Measurements from ENCODE around the gene OR1M1. TPM values are rescaled to one million over a fixed set of nuclear protein-coding genes. Genes with fewer than 3 reads are reported as not detected.

The OR1M1 gene, protein sequence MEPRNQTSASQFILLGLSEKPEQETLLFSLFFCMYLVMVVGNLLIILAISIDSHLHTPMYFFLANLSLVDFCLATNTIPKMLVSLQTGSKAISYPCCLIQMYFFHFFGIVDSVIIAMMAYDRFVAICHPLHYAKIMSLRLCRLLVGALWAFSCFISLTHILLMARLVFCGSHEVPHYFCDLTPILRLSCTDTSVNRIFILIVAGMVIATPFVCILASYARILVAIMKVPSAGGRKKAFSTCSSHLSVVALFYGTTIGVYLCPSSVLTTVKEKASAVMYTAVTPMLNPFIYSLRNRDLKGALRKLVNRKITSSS
- not detected in 5 replicates for total RNA-seq (2022; extraction: Qiagen RNA extraction; ENCODE audit: low read depth)

DNA sequence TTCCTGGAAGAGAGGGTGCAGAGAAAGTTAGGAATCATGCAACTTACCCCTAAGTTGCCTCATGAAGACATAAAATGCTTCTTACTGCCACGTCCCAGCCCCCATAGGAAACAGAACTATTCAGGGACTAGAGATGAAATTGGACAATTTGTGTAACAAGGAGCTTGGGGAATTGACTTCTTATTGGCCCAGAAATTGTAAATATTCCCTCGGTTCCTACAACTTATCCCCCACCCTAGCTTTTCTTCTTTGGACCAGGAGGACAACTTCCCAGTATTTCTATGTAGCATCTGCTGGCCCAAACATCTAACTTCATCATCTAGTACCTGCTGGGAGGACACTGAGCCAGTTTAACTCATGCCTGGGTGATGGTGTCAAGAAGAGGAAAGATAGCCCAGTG, at the start of gene OR1M1:
Gene OR1M1 (plus strand): TSS at position 301 of the 400 bp plus-strand sequence. CDS start 6,184 bp downstream, outside the sequence.

DNA sequence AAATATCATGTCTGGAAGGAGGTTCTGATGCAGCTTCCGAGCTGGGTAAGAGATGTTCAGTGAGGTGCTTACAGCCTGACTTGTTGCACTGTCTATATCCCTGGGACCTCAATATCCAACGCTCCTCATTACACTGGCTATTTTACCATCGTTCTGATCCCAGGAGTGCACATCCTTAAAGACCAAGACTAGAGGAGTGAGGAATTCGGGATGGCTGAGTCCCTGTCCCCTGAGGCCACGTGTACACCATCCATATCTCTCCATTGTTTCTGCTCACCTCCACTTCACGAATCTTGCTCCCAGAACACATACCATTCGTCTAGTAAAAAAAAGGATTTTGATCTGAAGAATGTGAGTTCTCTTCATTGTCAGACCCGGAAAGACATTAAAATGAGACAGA, 20.5 kb downstream of the OR1M1 start, which contains the start of gene OR7G2:
Gene OR7G2 (minus strand): TSS at position 101 of the 400 bp plus-strand sequence. CDS start 4,232 bp downstream, outside the sequence.

DNA sequence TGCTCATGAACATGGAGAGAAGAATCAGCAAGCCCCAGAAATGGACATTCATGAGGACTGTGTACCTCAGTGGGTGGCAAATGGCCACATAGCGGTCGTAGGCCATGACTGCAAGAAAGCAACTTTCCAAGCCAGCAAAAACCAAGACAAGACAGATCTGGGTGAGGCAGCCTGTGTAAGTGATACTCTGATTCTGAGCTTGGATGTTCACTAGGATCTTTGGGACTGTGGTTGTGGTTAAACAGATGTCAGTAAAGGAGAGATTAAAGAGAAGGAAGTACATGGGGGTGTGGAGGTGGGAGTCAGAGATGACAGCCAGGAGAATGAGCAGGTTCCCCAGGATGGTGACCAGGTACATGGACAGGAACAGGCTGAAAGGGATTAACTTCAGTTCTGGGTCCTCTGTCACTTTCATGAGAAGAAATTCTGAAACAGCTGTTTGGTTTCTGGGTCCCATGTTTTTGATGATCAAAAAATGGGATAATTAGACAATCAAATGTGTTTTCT, 28.5 kb downstream of the OR1M1 start, which contains the start of gene OR7G1:
Gene OR7G1 (minus strand): TSS at position 457 of the 507 bp plus-strand sequence. CDS start 0 bp downstream, at position 457.

DNA sequence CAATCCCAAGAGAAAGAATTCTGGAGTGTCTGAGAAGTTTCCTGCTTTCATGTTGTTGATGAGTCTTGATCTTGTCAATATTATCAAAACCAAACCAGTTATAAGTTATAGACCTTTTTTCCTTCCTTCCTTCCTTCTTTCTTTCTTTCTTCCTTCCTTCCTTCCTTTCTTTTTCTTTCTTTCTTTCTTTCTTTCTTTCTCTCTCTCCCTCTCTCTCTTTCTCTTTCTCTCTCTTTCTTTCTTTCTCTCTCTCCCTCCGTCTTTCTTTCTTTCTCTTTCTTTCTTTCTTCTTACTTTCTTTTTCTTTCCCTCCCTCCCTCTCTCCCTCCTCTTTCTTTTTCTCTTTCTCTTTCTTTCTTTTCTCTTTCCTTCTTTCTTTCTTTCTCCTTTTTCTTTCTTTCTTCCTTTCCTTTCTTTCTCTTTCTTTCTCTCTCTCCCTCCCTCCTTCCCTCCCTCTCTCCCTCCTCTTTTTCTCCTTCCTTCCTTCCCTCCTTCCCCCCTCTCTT, 40.1 kb downstream of the OR1M1 start, which contains the start of gene OR7G3:
Gene OR7G3 (minus strand): TSS at position 51 of the 506 bp plus-strand sequence. CDS start 0 bp downstream, at position 51.

DNA sequence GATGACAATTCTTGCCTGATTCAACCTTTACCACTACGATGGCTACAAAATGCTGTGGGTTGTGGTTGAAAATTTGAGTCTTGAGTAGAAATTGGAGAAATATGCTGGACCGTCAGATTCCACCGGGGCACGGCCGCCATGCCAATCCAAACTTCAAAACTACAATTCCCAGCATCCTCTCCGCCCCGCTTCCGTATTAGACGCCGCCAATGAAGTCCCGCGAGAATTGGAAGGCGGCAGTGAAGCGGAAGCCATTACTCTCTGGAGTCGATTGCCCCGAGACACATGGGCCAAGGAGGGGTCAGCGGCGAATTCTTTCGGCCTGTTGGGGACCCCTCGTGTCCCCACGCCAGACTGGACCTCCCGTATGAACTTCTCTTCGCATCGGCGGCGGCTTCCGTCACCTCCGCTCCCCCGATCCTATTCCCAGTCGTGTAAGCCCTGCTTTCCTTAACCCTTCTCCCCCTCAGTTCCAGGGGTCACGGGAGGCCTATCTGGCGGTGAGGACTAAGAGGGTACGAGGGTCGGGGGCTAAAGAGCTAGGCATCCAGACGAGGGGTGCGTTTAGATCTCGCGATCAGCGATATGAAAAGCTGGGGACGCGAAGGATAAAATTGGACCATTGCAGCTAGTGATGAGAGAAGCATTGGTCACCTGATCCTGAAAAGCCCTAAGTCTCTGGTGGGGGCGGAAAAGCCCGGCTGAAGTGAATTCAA, 53.5 kb downstream of the OR1M1 start, which contains the start of gene ZNF317:
Gene ZNF317 (plus strand): TSS at position 239 of the 716 bp plus-strand sequence. CDS start 15,620 bp downstream, outside the sequence.

Other genes starting within 250 kb of the OR1M1 start
- 0.02 to 0.08 TPM (median 0.03 TPM) in 5 replicates for gene MUC16, start 76.7 kb upstream of the OR1M1 start, total RNA-seq (2022; extraction: Qiagen RNA extraction; ENCODE audit: low read depth)
- gene OR7G2, start 20.4 kb downstream of the OR1M1 start, total RNA-seq (2022; extraction: Qiagen RNA extraction; ENCODE audit: low read depth), result not detected in 5 replicates
- not detected in 5 replicates for gene OR7G1, start 28.7 kb downstream of the OR1M1 start, total RNA-seq (2022; extraction: Qiagen RNA extraction; ENCODE audit: low read depth)
- not detected in 5 replicates for gene OR7G3, start 39.9 kb downstream of the OR1M1 start, total RNA-seq (2022; extraction: Qiagen RNA extraction; ENCODE audit: low read depth)
- gene ZNF317, start 53.3 kb downstream of the OR1M1 start, total RNA-seq (2022; extraction: Qiagen RNA extraction; ENCODE audit: low read depth), result 18.9 to 21.2 TPM (median 19.5 TPM) in 5 replicates
- not detected in 5 replicates for gene OR7D2, start 91.9 kb downstream of the OR1M1 start, total RNA-seq (2022; extraction: Qiagen RNA extraction; ENCODE audit: low read depth)
- not detected in 5 replicates for gene OR7D4, start 132.5 kb downstream of the OR1M1 start, total RNA-seq (2022; extraction: Qiagen RNA extraction; ENCODE audit: low read depth)
- gene OR7E24, start 163.9 kb downstream of the OR1M1 start, total RNA-seq (2022; extraction: Qiagen RNA extraction; ENCODE audit: low read depth), result not detected in 5 replicates
- gene ZNF699, start 222.8 kb downstream of the OR1M1 start, total RNA-seq (2022; extraction: Qiagen RNA extraction; ENCODE audit: low read depth), result 0.36 to 1.7 TPM (median 0.87 TPM) in 5 replicates
- 5.3 to 7.8 TPM (median 5.7 TPM) in 5 replicates for gene ZNF559, start 237.1 kb downstream of the OR1M1 start, total RNA-seq (2022; extraction: Qiagen RNA extraction; ENCODE audit: low read depth)